GM12864 (cell line): Measurements from ENCODE around the gene NCKAP5.

Experiments
- DNase-seq: peaks from one replicate; pipeline ENCODE4 v3.0.0-alpha.2; 2011; ENCODE audit warnings: low read depth
- H3K4me3 ChIP-seq: 2 replicates; pipeline ENCODE4 v1.5.1; 2011; ENCODE audit warnings: mild to moderate bottlenecking, low read depth, low read length, control low read depth
- TF ChIP-seq, protein P1 (sequence below): IDR thresholded peaks from 2 replicates; pipeline ENCODE4 v1.5.1; 2011; ENCODE audit warnings: low read depth, mild to moderate bottlenecking, moderate library complexity, low read length, control low read depth, inconsistent platforms; ENCODE audit errors: missing control alignments

Gene NCKAP5

DNA sequence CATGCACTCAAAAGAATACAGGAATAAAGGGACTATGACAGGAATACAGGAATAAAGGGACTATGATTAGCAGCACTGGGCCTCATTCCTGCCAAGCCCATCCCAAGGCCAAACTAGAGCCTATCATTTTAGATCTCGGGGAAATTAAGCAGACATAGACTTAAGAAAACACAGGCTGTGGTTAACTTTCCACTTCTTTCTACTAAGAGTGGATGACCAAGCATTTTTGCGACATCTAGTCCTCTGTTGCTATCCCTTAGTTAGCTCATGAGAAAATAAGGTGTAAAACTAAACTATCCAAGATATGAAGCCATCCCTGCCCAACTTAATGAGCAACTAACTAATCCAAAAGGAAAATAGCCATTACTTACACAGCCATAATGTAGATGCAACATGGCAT is 904.2 kb downstream of the NCKAP5 start:
- DNase-seq = no peak
- TF ChIP-seq, protein P1, sequence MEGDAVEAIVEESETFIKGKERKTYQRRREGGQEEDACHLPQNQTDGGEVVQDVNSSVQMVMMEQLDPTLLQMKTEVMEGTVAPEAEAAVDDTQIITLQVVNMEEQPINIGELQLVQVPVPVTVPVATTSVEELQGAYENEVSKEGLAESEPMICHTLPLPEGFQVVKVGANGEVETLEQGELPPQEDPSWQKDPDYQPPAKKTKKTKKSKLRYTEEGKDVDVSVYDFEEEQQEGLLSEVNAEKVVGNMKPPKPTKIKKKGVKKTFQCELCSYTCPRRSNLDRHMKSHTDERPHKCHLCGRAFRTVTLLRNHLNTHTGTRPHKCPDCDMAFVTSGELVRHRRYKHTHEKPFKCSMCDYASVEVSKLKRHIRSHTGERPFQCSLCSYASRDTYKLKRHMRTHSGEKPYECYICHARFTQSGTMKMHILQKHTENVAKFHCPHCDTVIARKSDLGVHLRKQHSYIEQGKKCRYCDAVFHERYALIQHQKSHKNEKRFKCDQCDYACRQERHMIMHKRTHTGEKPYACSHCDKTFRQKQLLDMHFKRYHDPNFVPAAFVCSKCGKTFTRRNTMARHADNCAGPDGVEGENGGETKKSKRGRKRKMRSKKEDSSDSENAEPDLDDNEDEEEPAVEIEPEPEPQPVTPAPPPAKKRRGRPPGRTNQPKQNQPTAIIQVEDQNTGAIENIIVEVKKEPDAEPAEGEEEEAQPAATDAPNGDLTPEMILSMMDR = no peak
- H3K4me3 ChIP-seq = no peak overlapping the region

DNA sequence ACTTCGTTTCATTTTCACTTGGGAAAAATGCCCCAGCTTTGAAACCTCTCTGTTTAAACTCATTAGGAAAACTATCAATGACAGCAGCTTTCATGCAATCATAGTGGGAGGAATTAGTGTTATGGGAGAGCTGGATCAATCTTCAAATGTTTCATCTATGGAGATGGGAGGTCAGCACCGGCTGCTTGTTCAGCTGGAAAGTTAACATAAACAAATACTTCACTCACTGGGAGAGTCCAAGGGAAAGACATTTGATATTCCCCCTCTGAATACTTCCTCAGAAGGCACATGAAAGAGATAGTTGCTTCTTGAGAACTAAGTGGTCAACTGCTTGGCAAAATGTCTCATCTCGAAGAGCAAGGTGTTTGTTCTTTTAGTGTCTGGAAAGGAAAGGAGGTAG is 905.5 kb downstream of the NCKAP5 start:
- no peak for DNase-seq
- no peak overlapping the region for H3K4me3 ChIP-seq
- TF ChIP-seq, protein P1 = no peak

GRCh38 chr2:132659331-132659730 is 908.9 kb downstream of the NCKAP5 start:
- DNase-seq = no peak
- TF ChIP-seq, protein P1 = no peak
- H3K4me3 ChIP-seq = no peak overlapping the region

DNA sequence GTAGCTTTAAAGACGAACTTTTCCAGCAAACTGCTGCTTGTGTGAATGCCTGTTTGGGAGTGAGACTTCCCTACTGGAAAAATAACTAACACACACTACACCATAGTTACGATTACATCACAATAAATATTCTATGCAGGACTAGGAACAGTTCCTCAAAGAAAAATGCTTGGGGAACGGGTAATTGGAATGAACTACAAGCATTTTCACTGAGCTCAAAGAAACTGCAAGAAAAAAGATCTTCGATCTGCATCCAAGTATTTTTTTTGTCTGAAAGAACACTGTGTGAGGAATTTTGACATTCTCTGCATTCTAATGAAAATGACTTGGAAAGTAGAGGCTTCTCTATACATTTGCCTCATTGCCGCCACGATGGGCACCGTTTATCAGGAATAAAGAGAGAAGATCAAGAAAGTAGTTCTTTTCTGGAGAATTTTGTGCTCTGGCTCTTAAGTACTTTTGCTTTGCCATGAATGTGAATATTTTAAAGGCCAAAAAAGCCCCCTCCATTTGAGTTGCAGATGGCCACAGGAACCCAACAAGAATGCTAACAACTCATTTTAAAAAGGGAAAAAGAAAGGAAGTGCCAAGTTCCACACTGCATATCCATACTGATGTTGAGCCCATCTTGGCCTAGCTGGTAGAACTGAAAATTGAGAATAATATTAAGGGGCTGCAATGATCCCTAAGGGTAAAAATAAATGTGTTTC is 911.8 kb downstream of the NCKAP5 start:
- TF ChIP-seq, protein P1 = no peak

GRCh38 chr2:132654968-132655367 is 913.3 kb downstream of the NCKAP5 start:
- DNase-seq = no peak

More for the DNA sequence above, 911.8 kb downstream of the NCKAP5 start:
- no peak for DNase-seq
- H3K4me3 ChIP-seq = no peak overlapping the region

DNA sequence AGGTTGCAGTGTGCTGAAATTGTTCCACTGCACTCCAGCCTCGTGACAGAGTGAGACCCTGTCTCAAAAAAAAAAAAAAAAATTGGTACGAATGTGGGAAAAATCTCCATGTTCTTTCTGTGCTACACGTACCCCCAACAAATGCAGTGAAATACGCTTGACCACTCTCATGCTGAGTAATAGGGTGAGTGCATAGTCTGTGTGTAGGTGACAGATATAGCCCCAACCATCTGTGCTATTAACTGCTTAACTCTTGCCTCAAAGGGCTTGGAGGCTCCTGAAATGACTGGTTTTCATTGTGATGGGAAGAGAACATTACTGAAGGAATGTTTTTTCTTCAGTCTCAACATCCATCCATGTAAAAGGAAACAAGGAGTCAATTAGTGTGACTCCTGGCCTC is 913.9 kb downstream of the NCKAP5 start:
- no peak overlapping the region for H3K4me3 ChIP-seq
- TF ChIP-seq, protein P1 = no peak
- DNase-seq = no peak

More at GRCh38 chr2:132654968-132655367, 913.3 kb downstream of the NCKAP5 start:
- TF ChIP-seq, protein P1 = no peak
- H3K4me3 ChIP-seq = no peak overlapping the region

- TF ChIP-seq, protein P1 = no peak
- no peak overlapping the region for H3K4me3 ChIP-seq
- no peak for DNase-seq
Measured at GRCh38 chr2:132652474-132652873, 915.8 kb downstream of the NCKAP5 start.
